GM23338 (cell line): Measurements from ENCODE around the gene INPP4A.

ENCODE experiments used
- CREB1 ChIP-seq: fragments of 250-450 bp; sonication (Bioruptor Pico); IDR thresholded peaks from 2 replicates; pipeline ENCODE4 v1.5.0; 2020; ENCODE audit warnings: low read depth, mild to moderate bottlenecking, moderate library complexity
- CTCF ChIP-seq, 2 experiments: fragments of 200-600 bp in 1 of 2; sonication (generic) in 1 of 2; conservative IDR thresholded peaks; 2 replicates each; pipeline versions ENCODE4 v1.5.1 to v1.6.1; 2016 to 2017; ENCODE audit warnings: antibody characterized with exemption in 2 of 2, low read depth in 2 of 2, mild to moderate bottlenecking in 2 of 2, moderate library complexity in 1 of 2
- ETS1 ChIP-seq: IDR thresholded peaks from 2 replicates; pipeline ENCODE4 v1.6.1; 2016; ENCODE audit warnings: antibody characterized with exemption
- EZH2 ChIP-seq: fragments of 200-600 bp; sonication (generic); IDR thresholded peaks from one replicate; pipeline ENCODE4 v1.8.0; 2017; ENCODE audit warnings: antibody characterized with exemption, mild to moderate bottlenecking, low read depth; ENCODE audit not compliant: unreplicated experiment
- EZH2phosphoT487 ChIP-seq: fragments of 200-600 bp; sonication (generic); IDR thresholded peaks from one replicate; pipeline ENCODE4 v1.8.1; 2018; ENCODE audit warnings: antibody characterized with exemption; ENCODE audit not compliant: unreplicated experiment
- JUNB ChIP-seq: IDR thresholded peaks from one replicate; pipeline ENCODE4 v1.6.1; 2016; ENCODE audit warnings: antibody characterized with exemption; ENCODE audit not compliant: unreplicated experiment
- NANOG ChIP-seq: IDR thresholded peaks from 2 replicates; pipeline ENCODE4 v1.6.1; 2016; ENCODE audit warnings: antibody characterized with exemption, borderline replicate concordance
- POLR2AphosphoS5 ChIP-seq: IDR thresholded peaks from 2 replicates; pipeline ENCODE4 v1.6.1; 2016; ENCODE audit warnings: antibody characterized with exemption, low read depth
- REST ChIP-seq: IDR thresholded peaks from one replicate; pipeline ENCODE4 v1.6.1; 2018; ENCODE audit warnings: antibody characterized with exemption; ENCODE audit not compliant: unreplicated experiment
- ZNF114 ChIP-seq: fragments of 250-450 bp; sonication (Bioruptor Pico); IDR thresholded peaks from 2 replicates; pipeline ENCODE4 v1.5.0; 2020; ENCODE audit warnings: mild to moderate bottlenecking, moderate library complexity
- ZNF462 ChIP-seq: fragments of 250-450 bp; sonication (Bioruptor Pico); IDR thresholded peaks from 2 replicates; pipeline ENCODE4 v1.5.0; 2020; ENCODE audit warnings: mild to moderate bottlenecking, moderate library complexity

GRCh38 chr2:98518101-98518500, 73.4 kb downstream of the INPP4A start:
- TF ChIP-seq CTCF (conservative IDR thresholded peaks at IDR 0.05; ENCODE audit: low read depth in 2 of 2) (peak; percentile 64 to 71), REST (no peak), POLR2AphosphoS5 (no peak), NANOG (no peak), CREB1 (CRISPR knock-in tag) (no peak), EZH2 (no peak), EZH2phosphoT487 (no peak), JUNB (no peak), ZNF462 (no peak), ETS1 (no peak), ZNF114 (no peak)
